ENCODE measurements around the gene ICAM5. TPM values are rescaled to one million over a fixed set of nuclear protein-coding genes. Genes with fewer than 3 reads are reported as not detected.

ICAM5 gene
- total and polyA plus RNA-seq, 9 of the 15 experiments (the other 6 are each of a cell fraction or from before 2014, with no cell fraction given) = 0.10 to 114 (median 13.7) TPM

GRCh38 chr19:10299545-10300458 lies 10.1 kb downstream of the ICAM5 start (continued):
- no peak for TF ChIP-seq MYC (IDR thresholded peaks at IDR 0.05; ENCODE audit: low read depth, low read length)
- 0 out of 2 replicates have a peak, but pooled peaks have one; percentile 60 for TF ChIP-seq MYC (CRISPR knock-in tag; IDR thresholded peaks at IDR 0.05; ENCODE audit: borderline replicate concordance, low read depth)
- TF ChIP-seq PRPF4 (IDR thresholded peaks at IDR 0.05; ENCODE audit: insufficient read depth, low read depth, low read length, poor library complexity, severe bottlenecking) = no peak
- TF ChIP-seq KDM2B (CRISPR knock-in tag; IDR thresholded peaks at IDR 0.05) = no peak
- no peak; the same call in 1 of the 2 replicates for TF ChIP-seq NKRF (IDR thresholded peaks at IDR 0.05; ENCODE audit: borderline replicate concordance)
- TF ChIP-seq SMAD3 (CRISPR knock-in tag; conservative IDR thresholded peaks at IDR 0.05) = peak; percentile 10; the same call in 1 of the 2 replicates
- TF ChIP-seq BRCA1 (IDR thresholded peaks at IDR 0.05) = no peak
- no peak for TF ChIP-seq BRCA1 (CRISPR knock-in tag; IDR thresholded peaks at IDR 0.05)
- TF ChIP-seq GATA2 (CRISPR knock-in tag; IDR thresholded peaks at IDR 0.05) = peak; percentile 87
- peak in 1 of 2 experiments; percentile 82; a peak in 2 of 4 replicates for TF ChIP-seq HDAC1 (IDR thresholded peaks at IDR 0.05)
- TF ChIP-seq SRSF1 (IDR thresholded peaks at IDR 0.05; ENCODE audit: low read depth, low read length) = no peak
- TF ChIP-seq ZNF165 (CRISPR knock-in tag; IDR thresholded peaks at IDR 0.05; ENCODE audit: borderline replicate concordance) = no peak
- no peak for TF ChIP-seq ZNF785 (CRISPR knock-in tag; IDR thresholded peaks at IDR 0.05)
- no peak for TF ChIP-seq FIP1L1 (IDR thresholded peaks at IDR 0.05; ENCODE audit: low read depth, low read length, poor library complexity, severe bottlenecking)
- no peak; the same call in 1 of the 2 replicates for TF ChIP-seq GATAD2B (IDR thresholded peaks at IDR 0.05; ENCODE audit: borderline replicate concordance)
- TF ChIP-seq JUN (IDR thresholded peaks at IDR 0.05; ENCODE audit: borderline replicate concordance, low read depth, low read length) = no peak
- TF ChIP-seq JUN (CRISPR knock-in tag; IDR thresholded peaks at IDR 0.05; ENCODE audit: borderline replicate concordance) = peak; percentile 55; the same call in 1 of the 2 replicates
- no peak for TF ChIP-seq ESRRB (CRISPR knock-in tag; IDR thresholded peaks at IDR 0.05; ENCODE audit: borderline replicate concordance)
- TF ChIP-seq, protein P1, sequence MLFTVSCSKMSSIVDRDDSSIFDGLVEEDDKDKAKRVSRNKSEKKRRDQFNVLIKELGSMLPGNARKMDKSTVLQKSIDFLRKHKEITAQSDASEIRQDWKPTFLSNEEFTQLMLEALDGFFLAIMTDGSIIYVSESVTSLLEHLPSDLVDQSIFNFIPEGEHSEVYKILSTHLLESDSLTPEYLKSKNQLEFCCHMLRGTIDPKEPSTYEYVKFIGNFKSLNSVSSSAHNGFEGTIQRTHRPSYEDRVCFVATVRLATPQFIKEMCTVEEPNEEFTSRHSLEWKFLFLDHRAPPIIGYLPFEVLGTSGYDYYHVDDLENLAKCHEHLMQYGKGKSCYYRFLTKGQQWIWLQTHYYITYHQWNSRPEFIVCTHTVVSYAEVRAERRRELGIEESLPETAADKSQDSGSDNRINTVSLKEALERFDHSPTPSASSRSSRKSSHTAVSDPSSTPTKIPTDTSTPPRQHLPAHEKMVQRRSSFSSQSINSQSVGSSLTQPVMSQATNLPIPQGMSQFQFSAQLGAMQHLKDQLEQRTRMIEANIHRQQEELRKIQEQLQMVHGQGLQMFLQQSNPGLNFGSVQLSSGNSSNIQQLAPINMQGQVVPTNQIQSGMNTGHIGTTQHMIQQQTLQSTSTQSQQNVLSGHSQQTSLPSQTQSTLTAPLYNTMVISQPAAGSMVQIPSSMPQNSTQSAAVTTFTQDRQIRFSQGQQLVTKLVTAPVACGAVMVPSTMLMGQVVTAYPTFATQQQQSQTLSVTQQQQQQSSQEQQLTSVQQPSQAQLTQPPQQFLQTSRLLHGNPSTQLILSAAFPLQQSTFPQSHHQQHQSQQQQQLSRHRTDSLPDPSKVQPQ (CRISPR knock-in tag; IDR thresholded peaks at IDR 0.05; ENCODE audit: borderline replicate concordance) = no peak
- peak in 1 of 2 experiments; percentile 29; a peak in 3 of 4 replicates for TF ChIP-seq NRF1 (conservative IDR thresholded peaks at IDR 0.05 in 1 of 2, IDR thresholded peaks at IDR 0.05 in 1 of 2)
- TF ChIP-seq TBP (optimal IDR thresholded peaks at IDR 0.05; ENCODE audit: low read depth, low read length) = peak; percentile 53
- TF ChIP-seq CC2D1A (IDR thresholded peaks at IDR 0.05) = no peak
- no peak for TF ChIP-seq ZNF561 (CRISPR knock-in tag; conservative IDR thresholded peaks at IDR 0.05)
- TF ChIP-seq ZNF217 (CRISPR knock-in tag; IDR thresholded peaks at IDR 0.05) = no peak

Measured in K562 (cell line).